ENCODE measurements around the gene KIAA0753.

The KIAA0753 gene

DNA sequence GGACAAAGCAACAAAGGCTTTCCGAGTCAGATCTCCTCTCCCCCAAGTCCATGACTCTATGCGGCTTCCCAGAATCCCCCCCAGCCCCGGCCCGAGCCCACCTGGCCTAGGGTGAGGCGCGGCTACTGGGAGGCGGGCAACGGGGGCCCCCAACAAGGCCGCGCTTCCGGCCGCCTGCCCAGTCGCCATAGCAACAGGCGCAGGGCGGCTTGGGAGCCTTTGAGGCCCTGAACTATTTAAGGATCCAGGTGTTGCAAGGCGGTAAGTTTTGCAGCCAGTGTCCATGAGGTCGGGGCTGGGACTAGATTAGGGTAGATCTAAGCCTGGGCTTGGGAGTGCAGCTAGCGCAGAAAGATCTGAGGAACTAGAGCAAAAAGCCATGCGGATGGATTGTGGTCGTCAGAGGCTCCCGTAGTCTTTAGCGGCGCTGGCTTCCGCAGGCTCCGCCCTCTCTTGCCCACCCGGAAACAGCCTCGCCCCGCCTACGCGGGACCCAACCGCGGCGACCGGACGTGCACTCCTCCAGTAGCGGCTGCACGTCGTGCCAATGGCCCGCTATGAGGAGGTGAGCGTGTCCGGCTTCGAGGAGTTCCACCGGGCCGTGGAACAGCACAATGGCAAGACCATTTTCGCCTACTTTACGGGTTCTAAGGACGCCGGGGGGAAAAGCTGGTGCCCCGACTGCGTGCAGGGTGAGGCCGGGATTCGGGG is at the start of gene KIAA0753, which contains the start of gene TXNDC17:
KIAA0753 (minus strand) TSS at position 176 of the 711 bp plus-strand sequence. CDS start 5,608 bp downstream, outside the sequence.
TXNDC17 (plus strand) TSS at position 525 of the 711 bp plus-strand sequence; CDS start at position 548, 23 bp downstream.
- peak; percentile 93 for DNase-seq (ENCODE audit: low read depth in 2 of 2)

DNA sequence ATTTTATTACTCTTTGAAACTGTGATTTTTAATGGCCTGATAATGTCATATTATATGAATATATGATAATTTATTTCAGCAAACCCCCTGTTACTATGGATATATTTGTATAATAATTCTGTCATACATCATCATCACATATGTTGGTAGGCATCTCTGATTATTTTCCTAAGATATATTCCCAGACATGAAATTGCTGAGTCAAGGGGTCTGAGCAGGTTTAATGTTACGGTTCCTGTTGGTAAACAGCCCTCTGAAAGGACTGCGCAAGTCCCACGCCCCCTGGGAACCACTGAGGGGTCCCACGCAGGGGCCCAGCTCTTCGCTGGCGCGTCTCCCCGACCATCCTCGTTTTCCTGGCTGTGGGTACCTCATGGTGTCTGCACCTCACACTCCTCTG is 48.4 kb upstream of the KIAA0753 start:
- DNase-seq (ENCODE audit: low read depth in 2 of 2): no peak

DNA sequence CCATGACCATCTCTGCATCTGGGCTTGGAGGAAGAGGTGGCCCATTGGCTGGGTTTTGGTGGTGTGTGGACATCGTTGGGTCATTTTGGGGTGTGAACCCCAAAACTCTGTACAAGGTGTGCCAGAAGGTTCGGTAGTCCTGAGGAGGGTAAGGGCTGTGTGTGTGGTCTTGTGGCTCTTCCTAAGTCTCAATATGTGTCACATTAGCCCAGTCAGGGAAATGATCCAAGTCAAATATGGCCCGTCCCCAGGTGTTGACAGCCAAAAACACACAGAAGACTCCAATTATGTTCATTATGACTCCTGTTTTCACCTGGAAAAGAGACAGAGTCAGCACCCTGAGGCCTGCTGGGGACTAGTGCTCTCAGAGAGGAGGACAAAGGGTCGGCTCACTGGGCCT is 45.5 kb upstream of the KIAA0753 start:
- no peak for DNase-seq (ENCODE audit: low read depth in 2 of 2)

DNA sequence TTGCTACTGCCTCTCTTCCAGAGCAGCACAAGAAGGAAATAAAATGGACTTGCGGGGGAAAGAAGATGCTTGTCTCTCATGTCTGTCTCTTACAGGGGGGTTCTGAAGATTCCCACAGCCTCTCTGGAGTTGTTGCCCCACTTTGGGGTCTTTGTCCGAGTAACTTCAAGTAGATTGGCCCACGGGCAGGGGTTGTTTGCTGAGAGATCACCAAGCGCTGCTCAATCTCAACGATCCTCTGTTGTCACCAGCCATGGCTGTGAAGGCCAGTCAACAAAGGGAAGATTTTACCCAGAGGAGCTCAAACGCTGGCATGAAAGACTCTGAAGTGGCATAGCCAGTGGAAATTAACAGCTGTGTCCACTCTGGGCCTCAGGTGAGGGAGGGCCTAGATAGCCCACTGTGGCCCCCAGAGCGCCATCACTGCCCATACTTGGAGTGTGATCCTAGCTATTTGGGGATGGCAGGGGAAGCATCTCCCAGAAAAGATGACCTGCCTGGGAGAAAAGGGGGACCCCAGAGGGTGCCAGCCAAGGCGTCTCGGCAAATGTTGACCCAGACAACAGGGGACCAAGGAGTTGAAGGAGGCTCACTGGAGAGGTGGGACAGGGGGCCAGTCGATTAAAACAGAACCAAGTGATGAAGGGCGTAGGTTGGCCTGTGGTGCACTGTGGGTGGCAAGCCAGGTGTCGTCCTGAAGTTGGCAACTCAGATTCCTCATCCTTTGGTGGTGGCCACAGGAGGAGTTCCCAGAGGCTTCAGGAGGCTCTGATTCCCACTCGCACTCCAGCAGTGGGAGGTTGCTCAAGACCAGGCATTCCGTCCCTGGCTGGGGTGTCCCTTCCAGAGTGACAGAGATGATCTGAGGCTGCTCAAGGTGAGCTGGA is 44.6 kb upstream of the KIAA0753 start:
- no peak for DNase-seq (ENCODE audit: low read depth in 2 of 2)

DNA sequence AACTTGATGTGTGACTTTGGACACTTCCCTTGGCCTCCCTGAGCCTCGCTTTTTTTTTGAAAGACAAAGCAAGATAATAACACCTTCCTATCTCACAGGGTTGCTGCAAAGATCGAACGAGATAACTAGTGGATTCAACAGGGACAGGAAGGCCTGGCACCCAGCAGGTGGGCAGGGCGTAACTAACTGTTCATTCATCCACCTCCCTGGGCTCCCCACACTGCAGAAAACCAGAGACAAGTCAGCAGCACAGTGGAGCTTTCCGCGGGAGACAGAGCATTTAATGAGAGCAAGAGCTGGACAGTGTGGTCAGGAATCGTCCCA is 43.9 kb upstream of the KIAA0753 start:
- DNase-seq (ENCODE audit: low read depth in 2 of 2): no peak

GRCh38 chr17:6683730-6684459 is 43.4 kb upstream of the KIAA0753 start:
- DNase-seq (ENCODE audit: low read depth in 2 of 2): no peak

DNA sequence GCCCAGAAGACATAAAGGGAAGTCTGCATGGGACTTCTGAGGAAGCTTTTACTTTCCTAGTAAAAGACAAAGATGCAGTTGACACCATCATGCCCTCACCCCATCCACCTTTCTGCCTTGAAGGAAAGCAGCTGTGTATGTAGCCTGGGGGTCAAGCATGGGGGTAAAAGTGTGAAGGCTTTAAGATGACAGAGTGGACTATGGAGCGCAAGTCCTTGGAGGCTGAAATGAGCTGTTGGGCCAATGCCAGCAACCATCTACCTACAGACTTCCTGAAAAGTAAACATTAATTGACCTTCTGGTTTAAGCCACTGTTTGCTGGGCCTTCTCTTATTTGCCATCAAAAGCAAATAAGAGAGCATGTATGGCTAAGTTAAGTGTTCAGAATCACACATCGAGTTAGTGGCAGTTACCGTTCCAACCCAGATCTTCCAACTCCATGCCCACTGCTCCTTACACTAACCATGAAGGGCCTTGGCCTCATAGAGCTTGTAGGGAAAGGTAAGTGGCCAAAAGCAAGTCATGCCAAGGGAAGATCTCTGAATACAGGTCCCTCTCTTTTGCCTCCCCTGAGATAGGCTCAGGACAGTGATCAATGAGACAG is 42.7 kb upstream of the KIAA0753 start:
- DNase-seq (ENCODE audit: low read depth in 2 of 2): no peak

DNA sequence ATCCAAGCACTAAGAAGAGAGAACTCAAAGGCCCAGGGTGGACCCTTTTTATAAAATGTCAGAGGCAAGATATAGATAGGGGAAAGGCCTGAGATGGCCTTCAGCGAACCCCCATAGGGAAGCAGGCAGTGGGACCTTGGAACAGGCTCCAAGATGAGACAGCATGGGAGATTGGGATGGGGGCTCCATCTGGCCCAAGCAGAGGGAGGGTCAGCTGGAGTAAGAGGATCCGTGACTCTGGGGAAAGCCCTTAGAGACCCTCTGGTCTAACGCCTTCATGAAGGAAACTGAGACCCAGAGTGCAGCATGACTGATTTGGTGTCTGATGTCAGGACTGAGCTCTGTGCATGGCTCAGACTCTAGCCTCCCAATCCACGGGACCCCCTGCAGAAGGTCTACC is 41.8 kb upstream of the KIAA0753 start:
- no peak for DNase-seq (ENCODE audit: low read depth in 2 of 2)

DNA sequence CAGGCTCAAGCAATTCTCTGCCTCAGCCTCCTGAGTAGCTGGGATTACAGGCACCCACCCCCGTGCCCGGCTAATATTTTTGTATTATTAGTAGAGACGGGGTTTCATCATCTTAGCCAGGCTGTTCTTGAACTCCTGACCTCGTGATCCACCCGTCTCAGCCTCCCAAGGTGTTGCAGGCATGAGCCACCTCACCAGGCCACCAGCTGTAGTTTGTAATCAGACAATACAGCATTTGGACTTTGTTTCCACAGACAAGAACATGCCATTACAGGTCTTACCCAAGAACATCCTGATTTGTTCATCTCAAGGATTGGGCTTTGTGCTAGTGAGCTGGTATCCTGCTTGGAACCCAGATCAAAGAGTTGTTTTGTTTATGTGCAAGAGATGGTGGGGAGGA is 41.2 kb upstream of the KIAA0753 start:
- no peak for DNase-seq (ENCODE audit: low read depth in 2 of 2)

GRCh38 chr17:6681176-6681575 is 40.7 kb upstream of the KIAA0753 start:
- DNase-seq (ENCODE audit: low read depth in 2 of 2): no peak

DNA sequence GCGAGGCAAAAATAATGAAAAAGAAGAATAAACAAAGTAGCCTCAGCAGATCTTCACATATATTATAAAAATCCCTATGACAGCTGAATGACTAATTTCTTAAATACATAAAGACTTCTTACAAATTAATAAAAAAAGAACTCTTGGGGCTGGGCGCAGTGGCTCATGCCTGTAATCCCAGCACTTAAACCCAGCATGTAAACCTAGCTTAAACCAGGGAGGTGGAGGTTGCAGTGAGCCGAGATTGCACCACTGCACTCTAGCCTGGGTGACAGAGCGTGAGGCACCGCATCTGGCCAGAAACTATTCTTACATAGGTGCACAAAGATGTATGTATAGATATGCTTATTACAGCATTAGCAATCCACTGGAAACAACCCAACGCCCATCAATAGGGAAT is 38.7 kb upstream of the KIAA0753 start:
- no peak for DNase-seq (ENCODE audit: low read depth in 2 of 2)

- DNase-seq (ENCODE audit: low read depth in 2 of 2): no peak
These were observed 37.4 kb upstream of the KIAA0753 start for GRCh38 chr17:6677946-6678345.

GRCh38 chr17:6677158-6677831 is 36.8 kb upstream of the KIAA0753 start:
- no peak for DNase-seq (ENCODE audit: low read depth in 2 of 2)

DNA sequence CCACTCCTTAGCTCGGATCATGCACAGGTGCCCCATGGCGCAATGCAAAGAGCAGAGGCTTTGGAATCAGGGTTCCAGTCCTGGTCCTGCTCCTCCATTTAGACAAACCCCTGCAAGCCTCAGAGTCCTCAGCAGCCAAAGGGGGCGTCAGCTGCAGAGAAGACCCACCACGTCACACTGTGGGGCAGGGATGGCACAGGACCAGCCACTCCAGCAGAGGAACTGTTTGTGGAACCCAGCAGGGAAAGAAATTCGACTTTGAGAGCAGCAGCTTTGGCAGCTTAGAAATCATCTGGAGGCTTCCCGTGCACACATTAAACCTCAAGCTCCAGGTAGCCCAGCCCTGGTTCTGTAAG is 36.3 kb upstream of the KIAA0753 start:
- no peak for DNase-seq (ENCODE audit: low read depth in 2 of 2)

DNA sequence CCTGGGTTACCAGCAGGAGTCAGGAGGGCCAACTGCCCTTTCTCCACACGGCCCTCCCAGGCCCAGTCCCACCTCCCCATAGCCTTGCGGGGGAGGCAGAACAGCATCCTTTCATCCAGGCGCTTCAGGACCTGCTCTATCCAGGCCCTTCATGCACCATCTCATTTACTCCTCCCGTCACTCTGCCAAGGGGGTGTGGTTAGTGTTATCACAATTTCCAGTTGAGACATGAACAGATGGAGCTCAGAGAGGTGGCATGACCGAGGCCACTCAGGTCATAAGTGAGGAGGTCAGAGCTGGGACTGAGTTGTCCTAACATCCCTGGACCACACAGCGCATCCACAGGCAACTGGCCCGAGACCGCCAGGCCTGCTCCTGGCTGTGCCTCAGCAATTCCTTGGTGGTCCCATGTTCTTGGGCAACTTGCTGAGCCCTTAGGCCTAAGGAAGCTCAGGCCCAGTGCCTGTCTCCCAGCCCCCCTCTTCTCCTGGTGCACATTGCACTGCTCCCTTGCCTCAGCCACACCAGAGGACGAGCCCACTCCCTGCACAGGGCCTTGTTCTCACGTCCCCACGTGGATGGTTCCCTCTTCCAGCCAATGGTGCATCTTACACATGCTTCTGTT is 34.8 kb upstream of the KIAA0753 start:
- DNase-seq (ENCODE audit: low read depth in 2 of 2): no peak

DNA sequence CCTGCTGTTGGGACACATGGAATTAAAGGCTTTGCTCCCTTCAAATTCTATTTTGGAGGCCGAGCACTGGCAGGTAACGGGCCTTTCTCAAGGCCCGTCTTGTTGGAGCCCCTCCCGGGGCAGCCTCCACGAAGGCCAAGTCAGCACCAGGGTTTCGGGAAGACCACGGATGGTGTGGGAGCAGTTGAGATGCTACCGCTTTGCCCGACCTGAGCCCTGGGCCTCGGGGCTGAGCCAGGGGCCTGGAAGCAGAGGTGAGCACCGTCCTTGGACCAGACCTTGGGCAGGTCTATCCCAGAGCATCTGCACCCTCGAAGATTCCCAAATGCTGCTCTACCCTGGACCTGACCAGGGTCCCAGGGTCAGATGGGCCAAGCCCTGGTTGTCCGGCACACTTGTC is 34.1 kb upstream of the KIAA0753 start:
- no peak for DNase-seq (ENCODE audit: low read depth in 2 of 2)

DNA sequence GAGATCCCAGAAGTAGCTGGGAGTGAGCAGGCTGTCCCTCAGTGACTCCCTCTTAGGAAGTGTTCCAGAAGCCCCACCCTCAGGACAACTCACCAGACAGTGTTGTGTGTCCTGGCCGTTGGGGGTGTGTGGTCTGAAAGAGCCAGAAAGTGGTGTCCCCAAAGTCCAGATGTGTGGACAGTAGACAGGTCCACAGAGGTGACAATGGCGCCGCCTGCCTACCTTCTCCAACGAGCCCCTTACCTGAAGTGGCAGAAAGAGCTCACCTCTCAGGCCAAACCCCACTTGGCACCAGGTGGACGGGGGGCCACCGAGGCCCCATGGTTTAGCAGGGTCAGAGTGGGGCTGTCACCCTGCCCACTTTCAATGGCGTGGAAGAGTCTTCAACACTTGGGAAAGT is 30.9 kb upstream of the KIAA0753 start:
- no peak for DNase-seq (ENCODE audit: low read depth in 2 of 2)

DNA sequence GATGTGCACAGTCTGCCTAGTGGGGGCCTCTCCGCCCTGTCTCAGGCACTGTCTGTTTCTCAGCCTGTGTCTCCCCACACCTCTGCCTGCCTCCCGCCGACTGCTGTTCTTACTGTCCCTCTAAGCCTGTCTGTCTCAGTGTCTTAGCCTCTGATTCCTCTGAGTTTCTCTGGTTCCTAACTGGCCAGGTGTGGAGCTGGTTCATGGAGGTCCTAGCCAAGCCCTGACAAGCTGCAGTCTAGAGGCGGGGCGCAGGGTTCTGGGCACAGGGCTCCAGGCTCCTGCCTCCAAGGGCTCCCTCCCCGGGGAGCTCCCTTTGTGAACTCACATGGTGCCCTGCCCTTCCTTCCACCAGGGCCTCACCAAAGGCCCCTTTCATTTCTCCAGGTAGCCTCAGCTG is 30.5 kb upstream of the KIAA0753 start:
- no peak for DNase-seq (ENCODE audit: low read depth in 2 of 2)

DNA sequence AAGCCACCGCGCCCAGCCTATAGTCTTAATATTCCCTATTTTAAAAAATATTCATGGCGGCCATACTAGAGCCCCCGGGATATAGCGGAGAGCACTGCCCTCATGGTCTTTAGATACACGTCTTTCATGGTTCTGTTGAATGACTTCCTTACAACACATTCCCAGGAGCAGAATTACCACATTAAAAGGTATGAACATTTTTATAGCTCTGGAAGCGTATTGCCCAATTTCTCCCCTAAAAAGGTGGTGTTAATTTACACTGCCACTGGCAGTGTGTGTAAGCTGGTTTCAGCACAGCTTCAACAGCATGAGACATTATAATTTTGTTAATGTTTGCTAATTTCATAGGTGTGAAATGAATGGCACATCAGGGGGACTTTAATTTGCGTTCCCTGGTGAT is 30.1 kb upstream of the KIAA0753 start:
- no peak for DNase-seq (ENCODE audit: low read depth in 2 of 2)

GRCh38 chr17:6669479-6670212 is 29.1 kb upstream of the KIAA0753 start:
- no peak for DNase-seq (ENCODE audit: low read depth in 2 of 2)

Measured in stimulated activated CD4-positive, alpha-beta T cell treated with anti-CD3 and anti-CD28 coated beads, Interleukin-4, amount 100 ng/mL, for 48 hours (primary cell).